Large intestine (tissue), 3 donors: ENCODE results near the gene TMEM151B. TPM values are rescaled to one million over a fixed set of nuclear protein-coding genes. Genes with fewer than 3 reads are reported as not detected.
"Not testable (repeated sequence)": the region's sequence is repeated elsewhere in the genome, so short reads cannot be mapped to it uniquely, and the experiment has no call there.

Experiments used
- DNase-seq, 2 donors: peaks; one replicate each; pipeline versions ENCODE4 v3.0.0 to v3.0.0-alpha.2; 2013
- H3K27ac ChIP-seq: one replicate; pipeline ENCODE4 v1.5.1; 2013; ENCODE audit warnings: low read length
- H3K27me3 ChIP-seq: 2 replicates; pipeline ENCODE4 v1.6.1; 2013; ENCODE audit warnings: low read length; ENCODE audit not compliant: control insufficient read depth, insufficient read depth
- H3K36me3 ChIP-seq: 2 replicates; pipeline ENCODE4 v1.6.1; 2013; ENCODE audit warnings: low read length; ENCODE audit not compliant: control insufficient read depth, insufficient read depth
- H3K4me1 ChIP-seq: one replicate; pipeline ENCODE4 v1.6.1; 2013; ENCODE audit warnings: low read length; ENCODE audit not compliant: control insufficient read depth, insufficient read depth
- H3K4me3 ChIP-seq: one replicate; pipeline ENCODE4 v1.5.1; 2013; ENCODE audit warnings: low read length
- H3K9me3 ChIP-seq: one replicate; pipeline ENCODE4 v1.6.1; 2013; ENCODE audit warnings: mild to moderate bottlenecking, low read depth, low read length, moderate library complexity; ENCODE audit not compliant: control insufficient read depth
- WGBS: methylation state at CpG from one replicate; pipeline ENCODE4 v1.1.5; 2013; ENCODE audit warnings: low lambda C conversion rate; ENCODE audit not compliant: insufficient coverage; 5-methylcytosine and 5-hydroxymethylcytosine counted together
- polyA plus RNA-seq: library from polyadenylated mRNA; unstranded; fragments of 120-200 nt; gene quantifications from one replicate; pipeline ENCODE4 v1.2.1, GENCODE V29; 2013

The TMEM151B gene
- polyA plus RNA-seq, 1 donor, result 3.2 TPM

GRCh38 chr6:44309092-44309491, 38.8 kb downstream of the TMEM151B start:
- no CpG with 5 or more reads among the region's 2 CpGs for WGBS
- Histone ChIP-seq H3K36me3 (peaks cover 68% of the 10 kb centered on the region), H3K9me3 (no peaks in the 10 kb centered on the region)

GRCh38 chr6:44309631-44310030, 39.4 kb downstream of the TMEM151B start:
- peaks cover 29% of the 10 kb centered on the region for H3K4me1 ChIP-seq
- no peaks in the 10 kb centered on the region for H3K9me3 ChIP-seq
- no peak overlapping the region for H3K27ac ChIP-seq
- H3K36me3 ChIP-seq, result peaks cover 63% of the 10 kb centered on the region
- DNase-seq, result peak; percentile 56 to 87
- no peaks in the 10 kb centered on the region for H3K27me3 ChIP-seq
- H3K4me3 ChIP-seq, result no peak overlapping the region

More at GRCh38 chr6:44309092-44309491, 38.8 kb downstream of the TMEM151B start:
- Histone ChIP-seq H3K4me3 (no peak overlapping the region), H3K27me3 (no peaks in the 10 kb centered on the region), H3K4me1 (peaks cover 29% of the 10 kb centered on the region), H3K27ac (no peak overlapping the region)
- DNase-seq, result no peak

DNA sequence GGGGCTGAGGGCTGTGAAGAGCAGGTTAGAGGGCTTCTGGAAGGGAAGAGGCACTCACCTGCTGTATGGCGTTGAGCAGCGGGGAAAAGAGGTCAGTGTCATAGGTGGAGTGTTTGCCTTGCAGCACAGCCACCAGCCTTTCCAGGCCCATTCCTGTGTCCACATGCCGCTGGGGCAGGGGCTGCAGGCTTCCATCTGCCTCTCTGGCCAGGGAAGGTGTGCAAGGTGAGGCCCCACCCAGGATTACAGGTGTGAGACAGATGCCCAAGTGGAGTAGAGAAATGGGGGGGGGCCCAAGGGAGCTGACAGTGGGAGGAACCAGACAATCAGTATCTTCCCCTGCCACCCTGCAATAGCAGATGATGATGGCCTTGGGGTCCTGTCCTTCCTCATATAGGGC, 40.0 kb downstream of the TMEM151B start:
- H3K27ac ChIP-seq, result no peak overlapping the region
- H3K9me3 ChIP-seq, result no peaks in the 10 kb centered on the region
- DNase-seq, result no peak
- WGBS, result no CpG with 5 or more reads among the region's 3 CpGs
- no peaks in the 10 kb centered on the region for H3K27me3 ChIP-seq
- peaks cover 57% of the 10 kb centered on the region for H3K36me3 ChIP-seq
- H3K4me1 ChIP-seq, result peaks cover 29% of the 10 kb centered on the region
- no peak overlapping the region for H3K4me3 ChIP-seq

- Histone ChIP-seq H3K4me3 (no peak overlapping the region), H3K27me3 (peaks cover 3% of the 10 kb centered on the region), H3K27ac (no peak overlapping the region), H3K9me3 (no peaks in the 10 kb centered on the region), H3K36me3 (peaks cover 46% of the 10 kb centered on the region), H3K4me1 (peaks cover 29% of the 10 kb centered on the region)
- DNase-seq, result no peak
- WGBS, result no CpG with 5 or more reads among the region's 2 CpGs
These were observed 41.1 kb downstream of the TMEM151B start for GRCh38 chr6:44311304-44311703.

DNA sequence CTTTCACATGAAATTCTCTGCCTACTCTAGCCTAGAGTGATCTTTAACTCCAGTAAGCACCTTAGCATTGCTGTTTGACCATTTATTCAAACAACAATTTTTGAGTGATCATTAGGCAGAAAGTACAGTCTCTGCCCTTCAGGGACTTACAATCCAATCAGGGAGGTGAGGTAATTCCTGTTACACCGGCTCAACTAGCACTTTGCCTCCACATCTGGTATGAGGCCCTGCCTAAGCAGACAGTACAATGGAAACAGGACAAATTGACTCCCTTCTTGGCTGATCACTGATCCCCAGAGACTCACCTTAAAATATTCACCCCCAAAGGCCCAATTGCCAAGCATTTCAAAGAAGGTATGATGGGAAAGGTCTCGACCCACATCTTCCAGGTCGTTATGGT, 41.5 kb downstream of the TMEM151B start:
- Histone ChIP-seq H3K27ac (no peak overlapping the region), H3K4me1 (peaks cover 29% of the 10 kb centered on the region), H3K9me3 (no peaks in the 10 kb centered on the region), H3K27me3 (peaks cover 5% of the 10 kb centered on the region), H3K36me3 (peaks cover 42% of the 10 kb centered on the region), H3K4me3 (no peak overlapping the region)
- DNase-seq, result no peak
- no CpG with 5 or more reads among the region's 3 CpGs for WGBS

DNA sequence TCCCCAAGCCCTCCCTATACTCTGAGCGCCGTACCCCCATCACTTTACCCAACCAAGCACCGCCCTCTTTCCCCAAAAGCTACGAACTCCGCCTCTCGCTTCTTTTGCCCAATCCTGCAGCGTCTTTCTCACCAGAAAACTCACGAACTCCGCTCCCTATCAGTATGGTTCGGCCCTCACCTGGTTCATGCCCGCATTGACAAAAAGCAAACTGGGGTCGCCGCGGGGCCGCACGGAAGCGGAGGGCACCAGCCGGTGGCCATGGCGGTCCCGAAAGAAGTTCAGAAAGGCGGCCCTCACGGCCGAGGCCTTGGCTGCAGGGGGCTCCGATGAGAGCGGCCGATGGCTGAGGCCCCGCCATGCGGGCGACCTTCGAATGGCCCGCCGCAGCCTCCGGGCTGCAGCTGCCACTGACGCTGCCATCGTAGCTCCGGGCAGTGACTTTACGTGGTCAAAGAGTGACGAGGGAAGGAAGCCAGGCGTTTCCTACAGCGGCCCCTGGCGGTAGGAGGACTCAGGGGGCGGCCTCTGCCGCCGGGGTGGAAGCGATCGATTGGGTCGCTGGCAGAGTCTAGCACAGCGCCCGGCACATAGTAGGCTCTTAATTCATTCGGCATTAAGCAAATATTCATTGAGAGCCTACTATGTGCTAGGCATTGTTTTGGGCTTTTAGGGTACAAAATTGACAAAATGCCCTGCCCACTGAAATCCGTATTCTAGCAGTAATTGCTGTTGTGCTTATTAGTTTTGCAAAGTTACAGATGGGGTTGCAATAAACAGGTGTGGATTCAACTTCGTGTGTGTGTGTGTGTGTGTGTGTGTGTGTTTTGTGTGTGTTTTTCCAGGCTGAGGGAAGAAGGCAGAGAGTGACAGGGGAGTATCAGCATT, 42.9 kb downstream of the TMEM151B start, which contains the start of gene AARS2:
TSS of gene AARS2 (minus strand) at position 447 of the 888 bp plus-strand sequence. CDS start at position 423, 24 bp downstream.
- peaks cover 29% of the 10 kb centered on the region for H3K4me1 ChIP-seq
- peaks cover 28% of the 10 kb centered on the region for H3K36me3 ChIP-seq
- H3K27ac ChIP-seq, result no peak within 1 kb of the TSS
- H3K4me3 ChIP-seq, result peak within 1 kb of the TSS; percentile 85
- peak; percentile 82 to 88 for DNase-seq
- no CpG with 5 or more reads among the region's 52 CpGs for WGBS
- no peaks in the 10 kb centered on the region for H3K9me3 ChIP-seq
- H3K27me3 ChIP-seq, result peaks cover 5% of the 10 kb centered on the region

- not testable (repeated sequence) for H3K27ac ChIP-seq, H3K4me3 ChIP-seq, H3K9me3 ChIP-seq, DNase-seq, H3K27me3 ChIP-seq
- no CpG with 5 or more reads among the region's 8 CpGs for WGBS
- Histone ChIP-seq H3K4me1 (peaks cover 21% of the 10 kb centered on the region), H3K36me3 (peaks cover 13% of the 10 kb centered on the region)
These were observed 44.4 kb downstream of the TMEM151B start for GRCh38 chr6:44314657-44315056.

GRCh38 chr6:44315516-44315915, 45.3 kb downstream of the TMEM151B start:
- no peak overlapping the region for H3K4me3 ChIP-seq
- peaks cover 11% of the 10 kb centered on the region for H3K27me3 ChIP-seq
- no peaks in the 10 kb centered on the region for H3K9me3 ChIP-seq
- H3K36me3 ChIP-seq, result peaks cover 7% of the 10 kb centered on the region
- no peak overlapping the region for H3K27ac ChIP-seq
- no peak for DNase-seq
- WGBS, result no CpG with 5 or more reads among the region's 3 CpGs
- peaks cover 14% of the 10 kb centered on the region for H3K4me1 ChIP-seq

GRCh38 chr6:44315951-44316350, 45.7 kb downstream of the TMEM151B start:
- WGBS, result no CpG with 5 or more reads among the region's 5 CpGs
- Histone ChIP-seq H3K27ac (no peak overlapping the region), H3K4me3 (no peak overlapping the region), H3K4me1 (peaks cover 10% of the 10 kb centered on the region), H3K27me3 (peaks cover 12% of the 10 kb centered on the region), H3K36me3 (peaks cover 4% of the 10 kb centered on the region), H3K9me3 (no peaks in the 10 kb centered on the region)
- DNase-seq, result no peak

- no peak for DNase-seq
- Histone ChIP-seq H3K9me3 (no peaks in the 10 kb centered on the region), H3K4me3 (no peak overlapping the region), H3K27me3 (peaks cover 14% of the 10 kb centered on the region), H3K27ac (no peak overlapping the region), H3K36me3 (no peaks in the 10 kb centered on the region), H3K4me1 (peaks cover 7% of the 10 kb centered on the region)
- WGBS, result no CpG with 5 or more reads among the region's 12 CpGs
These were observed 46.2 kb downstream of the TMEM151B start for GRCh38 chr6:44316481-44316880.
